GM12878 (cell line): Measurements from ENCODE around the gene ITGB5. TPM values are rescaled to one million over a fixed set of nuclear protein-coding genes. Genes with fewer than 3 reads are reported as not detected.

Source experiments
- ATAC-seq: fragments of 200-7000 bp; cut with Tn5 transposase; 3 replicates; pipeline ENCODE4 v1.9.1; 2020; ENCODE audit warnings: mild to moderate bottlenecking, moderate library complexity
- BruUV-seq: library from RNA; stranded (reverse); fragments of 400-500 nt; replicated peaks from 2 replicates; lab custom pipeline; 2021; lab: Mats Ljungman, UMichigan
- CTCF ChIA-PET: fragments of 300-600 bp; sonication (Branson Sonifier 250); formaldehyde crosslinking; extraction: SDS; loops from one replicate; lab custom pipeline; 2021; ENCODE audit warnings: inconsistent platforms; lab: Yijun Ruan, JAX
- POLR2A ChIA-PET: fragments of 350-600 bp; formaldehyde crosslinking; extraction: SDS; loops from one replicate; lab custom pipeline; 2021; ENCODE audit warnings: inconsistent platforms; lab: Charles Lee
- RAD21 ChIA-PET: fragments of 300-600 bp; sonication (Branson Sonifier 250); formaldehyde crosslinking; loops from one replicate; lab custom pipeline; 2023; ENCODE audit warnings: antibody characterized with exemption; ENCODE audit not compliant: unreplicated experiment; lab: Charles Lee
- SMC1A ChIA-PET: fragments of 300-600 bp; sonication (Branson Sonifier 250); formaldehyde crosslinking; loops from one replicate; lab custom pipeline; 2023; ENCODE audit not compliant: unreplicated experiment, uncharacterized antibody; lab: Charles Lee
- DNase-seq: peaks from one replicate; pipeline ENCODE4 v3.0.0-alpha.2; 2011; ENCODE audit warnings: low read depth, low spot score
- FAIRE-seq: peaks from 3 replicates; lab custom pipeline; 2011; peaks lifted over from hg19 to GRCh38; lab: Jason Lieb, UNC
- H2AFZ ChIP-seq: 2 replicates; pipeline ENCODE4 v1.6.0; 2011; ENCODE audit warnings: low read depth, low read length, control low read depth; ENCODE audit not compliant: control insufficient read depth
- H3K27ac ChIP-seq: 2 replicates; pipeline ENCODE4 v1.5.1; 2011; ENCODE audit warnings: control low read depth; ENCODE audit not compliant: control insufficient read depth, insufficient read depth
- H3K27me3 ChIP-seq, 2 experiments: replicated peaks in 1 of 2; 2 replicates each; pipeline versions ENCODE4 v1.6.0 to v1.6.1; 2011; ENCODE audit warnings: low read length in 1 of 2; ENCODE audit not compliant: control insufficient read depth in 2 of 2, insufficient read depth in 2 of 2
- H3K36me3 ChIP-seq, 2 experiments: 2 replicates each; pipeline ENCODE4 v1.5.1; 2011; ENCODE audit warnings: low read length in 1 of 2; ENCODE audit not compliant: control insufficient read depth in 2 of 2, insufficient read depth in 2 of 2
- H3K4me1 ChIP-seq: 2 replicates; pipeline ENCODE4 v1.6.1; 2011; ENCODE audit warnings: mild to moderate bottlenecking, low read length, moderate library complexity, mixed read lengths; ENCODE audit not compliant: control insufficient read depth, insufficient read depth
- H3K4me2 ChIP-seq: 2 replicates; pipeline ENCODE4 v1.6.0; 2011; ENCODE audit warnings: control low read depth; ENCODE audit not compliant: control insufficient read depth, insufficient read depth
- H3K4me3 ChIP-seq: fragments of 200-600 bp; sonication (generic); 2 replicates; pipeline ENCODE4 v1.5.1; 2016
- H3K79me2 ChIP-seq: 2 replicates; pipeline ENCODE4 v1.6.0; 2011; ENCODE audit warnings: low read length; ENCODE audit not compliant: control insufficient read depth, insufficient read depth
- H3K9ac ChIP-seq: 2 replicates; pipeline ENCODE4 v1.8.0; 2011; ENCODE audit warnings: low read length, control low read depth, mixed read lengths; ENCODE audit not compliant: control insufficient read depth, insufficient read depth
- H3K9me3 ChIP-seq: replicated peaks from 3 replicates; pipeline ENCODE4 v1.5.1; 2011; ENCODE audit warnings: mild to moderate bottlenecking, low read length; ENCODE audit not compliant: control insufficient read depth, insufficient read depth
- H4K20me1 ChIP-seq: 2 replicates; pipeline ENCODE4 v1.6.0; 2011; ENCODE audit not compliant: control insufficient read depth, insufficient read depth
- BHLHE40 ChIP-seq, 2 experiments: fragments of 450-650 bp in 1 of 2; IDR thresholded peaks; 2 replicates each; pipeline ENCODE4 v1.6.1; 2011 to 2017; ENCODE audit warnings: low read depth in 2 of 2, borderline replicate concordance in 1 of 2, improper control_type of control experiment in 1 of 2, low read length in 1 of 2, mild to moderate bottlenecking in 1 of 2
- BMI1 ChIP-seq: fragments of 450-650 bp; IDR thresholded peaks from 2 replicates; pipeline ENCODE4 v1.6.1; 2016; ENCODE audit warnings: mild to moderate bottlenecking, moderate library complexity, borderline replicate concordance
- CTCF ChIP-seq, 3 experiments: IDR thresholded peaks in 2 of 3; conservative IDR thresholded peaks in 1 of 3; 2 replicates each; pipeline ENCODE4 v1.5.1; 2011; ENCODE audit warnings: low read depth in 3 of 3, low read length in 3 of 3, mild to moderate bottlenecking in 3 of 3, control low read depth in 2 of 3, moderate library complexity in 2 of 3, inconsistent platforms in 1 of 3, mixed read lengths in 1 of 3; ENCODE audit not compliant: control insufficient read depth in 2 of 3, insufficient read depth in 1 of 3; ENCODE audit errors: extremely low read depth in 1 of 3
- ELK1 ChIP-seq: IDR thresholded peaks from 2 replicates; pipeline ENCODE4 v1.6.1; 2012; ENCODE audit warnings: low read depth, low read length, improper control_type of control experiment
- GABPA ChIP-seq: IDR thresholded peaks from 2 replicates; pipeline ENCODE4 v1.6.1; 2014; ENCODE audit warnings: antibody characterized with exemption, low read depth, mild to moderate bottlenecking, inconsistent platforms
- NFXL1 ChIP-seq: fragments of 450-650 bp; IDR thresholded peaks from 2 replicates; pipeline ENCODE4 v1.6.1; 2017; ENCODE audit warnings: antibody characterized with exemption, mild to moderate bottlenecking, borderline replicate concordance
- NRF1 ChIP-seq: conservative IDR thresholded peaks from 2 replicates; pipeline ENCODE4 v1.6.1; 2011; ENCODE audit warnings: mild to moderate bottlenecking, low read depth, low read length, improper control_type of control experiment
- PAX8 ChIP-seq: fragments of 450-650 bp; IDR thresholded peaks from 2 replicates; pipeline ENCODE4 v1.6.1; 2017; ENCODE audit warnings: mild to moderate bottlenecking, moderate library complexity
- PML ChIP-seq: IDR thresholded peaks from 2 replicates; pipeline ENCODE4 v1.6.1; 2012; ENCODE audit warnings: low read length, inconsistent platforms
- SPI1 ChIP-seq: IDR thresholded peaks from 2 replicates; pipeline ENCODE4 v1.6.1; 2011; ENCODE audit warnings: low read depth, mild to moderate bottlenecking, low read length, moderate library complexity, borderline replicate concordance; ENCODE audit not compliant: insufficient read depth
- WRNIP1 ChIP-seq: IDR thresholded peaks from 2 replicates; pipeline ENCODE4 v1.6.1; 2011; ENCODE audit warnings: low read depth, low read length, improper control_type of control experiment, borderline replicate concordance
- ZNF217 ChIP-seq: fragments of 450-650 bp; IDR thresholded peaks from 2 replicates; pipeline ENCODE4 v1.6.1; 2017; ENCODE audit warnings: antibody characterized with exemption, mild to moderate bottlenecking
- ZNF687 ChIP-seq: fragments of 450-650 bp; IDR thresholded peaks from 2 replicates; pipeline ENCODE4 v1.6.1; 2017; ENCODE audit warnings: mild to moderate bottlenecking, moderate library complexity
- WGBS: methylation state at CpG from one replicate; pipeline ENCODE4 v1.1.6; 2016; ENCODE audit warnings: low lambda C conversion rate; ENCODE audit not compliant: insufficient replicate concordance, insufficient coverage; ENCODE audit errors: missing lambda C conversion rate; 5-methylcytosine and 5-hydroxymethylcytosine counted together
- in situ Hi-C: fragments of 300-500 bp; cut with MboI; formaldehyde crosslinking; loops from 9 replicates; pipeline ENCODE4 v1.14.3; 2018; ENCODE audit warnings: mixed read lengths
- intact Hi-C: fragments of 100-400 bp; cut with micrococcal nuclease; formaldehyde crosslinking; loops from one replicate; pipeline ENCODE4 v1.14.2; 2022; ENCODE audit not compliant: unreplicated experiment
- polyA plus RNA-seq, 11 experiments: library from polyadenylated mRNA; depleted of rRNA in 4 of 11; unstranded in 6 of 11; stranded (reverse) in 5 of 11; fragments of >200 nt; fragmentation: Nextera tagmentation in 4 of 11; fragmentation: Illumina TruSeq in 1 of 11; extraction: Ambion mirVana in 4 of 11; extraction: Trizol in 1 of 11; gene quantifications; 1 replicate in 1 of 11; 2 replicates in 10 of 11; pipeline versions ENCODE4 v1.2.1 to v1.2.3, GENCODE V29; 2011 to 2016; ENCODE audit warnings: inconsistent platforms in 2 of 11, missing spikeins in 2 of 11, low read depth in 1 of 11
- total RNA-seq, 4 experiments: library from RNA; depleted of rRNA in 3 of 4; stranded (reverse); fragments of >200 nt in 3 of 4; fragmentation: Illumina TruSeq in 1 of 4; extraction: Trizol in 1 of 4; gene quantifications; 2 replicates each; pipeline versions ENCODE4 v1.2.1 to v1.2.3, GENCODE V29; 2013 to 2021

ITGB5 gene
- total and polyA plus RNA-seq, 10 of the 15 experiments (the other 5 are each of a cell fraction or from before 2014, with no cell fraction given), result 0.05 to 10.0 (median 0.83) TPM; not detected in 2

- no TSS peak for BruUV-seq
- H3K27me3 ChIP-seq, result no peaks in the 10 kb centered on the region
- H3K4me3 ChIP-seq, result no peak overlapping the region
- CTCF ChIA-PET, result interaction anchor here (0.6 to 1.7 kb wide), 4 partner anchors 12 to 73 kb away, joined by 3 to 5 read pairs (median 4); no protein-coding TSS in a partner anchor
- H3K79me2 ChIP-seq, result no peaks in the 10 kb centered on the region
- H2AFZ ChIP-seq, result peak overlapping the region; percentile 25; the same call in 1 of the 2 replicates
- WGBS, result 32% methylated on average over 6 of the region's 6 CpGs
- peak overlapping the region; percentile 44; the same call in 1 of the 2 replicates for H3K4me2 ChIP-seq
- DNase-seq, result no peak
- in situ Hi-C loops, result no loop called here
- POLR2A ChIA-PET, result no interaction called here
- peaks cover 17% of the 10 kb centered on the region for H3K4me1 ChIP-seq
- SMC1A ChIA-PET, result interaction anchor here (1.0 kb wide), 1 partner anchor 43 kb away, joined by 4 read pairs; no protein-coding TSS in a partner anchor
- H4K20me1 ChIP-seq, result no peaks in the 10 kb centered on the region
- intact Hi-C loops, result no loop called here
- H3K9me3 ChIP-seq, result no peaks in the 10 kb centered on the region; the same call in 1 of the 3 replicates
- H3K9ac ChIP-seq, result no peak overlapping the region
- no peaks in the 10 kb centered on the region for H3K36me3 ChIP-seq
- RAD21 ChIA-PET, result interaction anchor here (0.7 kb wide), 1 partner anchor 59 kb away, joined by 3 read pairs; no protein-coding TSS in a partner anchor
- no peak overlapping the region for H3K27ac ChIP-seq
- no peak for FAIRE-seq
- ATAC-seq, result peak; percentile 65
- TF ChIP-seq PAX8, result no peak
- no peak for TF ChIP-seq ZNF687
- no peak for TF ChIP-seq WRNIP1
- no peak for TF ChIP-seq BMI1
- peak; percentile 92 for TF ChIP-seq SPI1
- no peak for TF ChIP-seq NFXL1
- TF ChIP-seq ELK1, result no peak
- TF ChIP-seq GABPA, result no peak
- TF ChIP-seq BHLHE40 (IDR thresholded peaks at IDR 0.05; ENCODE audit: borderline replicate concordance in 1 of 2, low read depth in 2 of 2, low read length in 1 of 2), result no peak
- no peak for TF ChIP-seq CTCF (IDR thresholded peaks at IDR 0.05 in 2 of 3, conservative IDR thresholded peaks at IDR 0.05 in 1 of 3; ENCODE audit: control insufficient read depth in 2 of 3, extremely low read depth in 1 of 3, insufficient read depth in 1 of 3, low read depth in 3 of 3, low read length in 3 of 3)
- no peak for TF ChIP-seq PML
- no peak for TF ChIP-seq ZNF217
- no peak for TF ChIP-seq NRF1
Measured at GRCh38 chr3:124829819-124830554, 57.2 kb downstream of the ITGB5 start.
